HK-2 (cell line): ENCODE data around the gene ABCD1.

Source experiments
- DNase-seq: peaks from one replicate; pipeline ENCODE4 v3.0.0-alpha.2; 2018; ENCODE audit not compliant: unreplicated experiment

ABCD1 gene

GRCh38 chrX:153791104-153791852, 66.6 kb downstream of the ABCD1 start:
- no peak for DNase-seq

- no peak for DNase-seq
Measured at GRCh38 chrX:153792368-153792767, 67.7 kb downstream of the ABCD1 start.

GRCh38 chrX:153793291-153793690, 68.6 kb downstream of the ABCD1 start:
- DNase-seq, result no peak
